Tibial artery (tissue), 4 donors: ENCODE results near the gene ADGRG3.

Experiments
- DNase-seq, 2 donors: peaks; one replicate each; pipeline ENCODE4 v3.0.0-alpha.2; 2019
- H3K27ac ChIP-seq, 2 donors: fragments of 200-600 bp; sonication (generic) in 1 of 2; 1 replicate in 1 of 2; 2 replicates in 1 of 2; pipeline ENCODE4 v1.5.1; 2018 to 2019; ENCODE audit warnings: mild to moderate bottlenecking in 1 of 2
- H3K27me3 ChIP-seq, 2 donors: fragments of 200-600 bp; sonication (generic) in 1 of 2; one replicate each; pipeline versions ENCODE4 v1.5.1 to v1.6.0; 2016 to 2019
- H3K36me3 ChIP-seq, 3 donors: fragments of 200-600 bp; sonication (generic) in 2 of 3; one replicate each; pipeline ENCODE4 v1.5.1; 2016 to 2019; ENCODE audit warnings: mild to moderate bottlenecking in 2 of 3
- H3K4me1 ChIP-seq, 4 donors: fragments of 200-600 bp; sonication (generic) in 2 of 4; 1 replicate in 3 of 4; 2 replicates in 1 of 4; pipeline ENCODE4 v1.5.1; 2016 to 2019
- H3K4me3 ChIP-seq, 2 donors: fragments of 200-600 bp; sonication (generic) in 1 of 2; 1 replicate in 1 of 2; 2 replicates in 1 of 2; pipeline ENCODE4 v1.5.1; 2018 to 2019; ENCODE audit warnings: mild to moderate bottlenecking in 2 of 2
- H3K9me3 ChIP-seq, 3 donors: fragments of 200-600 bp; sonication (generic) in 1 of 3; one replicate each; pipeline ENCODE4 v1.5.1; 2016 to 2019
- CTCF ChIP-seq, 2 experiments: fragments of 200-600 bp in 1 of 2; fragments of 450-650 bp in 1 of 2; IDR thresholded peaks; one replicate each; pipeline ENCODE4 v1.5.1; 2017 to 2019; ENCODE audit warnings: antibody characterized with exemption in 2 of 2, mild to moderate bottlenecking in 1 of 2, moderate library complexity in 1 of 2
- intact Hi-C: fragments of 100-400 bp; cut with DNase I; formaldehyde crosslinking; loops from one replicate; pipeline ENCODE4 v1.15.0; 2023; ENCODE audit warnings: low total_unique reads

Gene ADGRG3

GRCh38 chr16:57660715-57661463, 7.2 kb upstream of the ADGRG3 start:
- Histone ChIP-seq H3K27me3 (peaks cover 0 to 13% of the 10 kb centered on the region in 2 donors), H3K36me3 (peaks cover 0 to 73% (median 0%) of the 10 kb centered on the region in 3 donors)
- no peak for TF ChIP-seq CTCF (IDR thresholded peaks at IDR 0.05)

GRCh38 chr16:57661510-57661909, 6.6 kb upstream of the ADGRG3 start:
- H3K4me1 ChIP-seq: no peaks in the 10 kb centered on the region
- DNase-seq: no peak
- H3K27ac ChIP-seq: no peak overlapping the region
- intact Hi-C loops: no loop called here
- no peak overlapping the region for H3K4me3 ChIP-seq
- TF ChIP-seq CTCF (IDR thresholded peaks at IDR 0.05): no peak
- H3K9me3 ChIP-seq: no peaks in the 10 kb centered on the region
- peaks cover 0 to 12% of the 10 kb centered on the region in 2 donors for H3K27me3 ChIP-seq
- peaks cover 0 to 73% (median 0%) of the 10 kb centered on the region in 3 donors for H3K36me3 ChIP-seq

More at GRCh38 chr16:57660715-57661463, 7.2 kb upstream of the ADGRG3 start:
- no peak overlapping the region for H3K27ac ChIP-seq
- H3K9me3 ChIP-seq: no peaks in the 10 kb centered on the region
- intact Hi-C loops: no loop called here
- H3K4me3 ChIP-seq: no peak overlapping the region
- H3K4me1 ChIP-seq: no peaks in the 10 kb centered on the region
- DNase-seq: no peak

- Histone ChIP-seq H3K9me3 (no peaks in the 10 kb centered on the region), H3K27me3 (peaks cover 0 to 8% of the 10 kb centered on the region in 2 donors), H3K36me3 (peaks cover 0 to 70% (median 0%) of the 10 kb centered on the region in 3 donors), H3K4me1 (no peaks in the 10 kb centered on the region), H3K4me3 (no peak overlapping the region), H3K27ac (no peak overlapping the region)
- DNase-seq: no peak
- intact Hi-C loops: no loop called here
- TF ChIP-seq CTCF (IDR thresholded peaks at IDR 0.05): no peak
These were observed 5.9 kb upstream of the ADGRG3 start for GRCh38 chr16:57661936-57662906.

- DNase-seq: no peak
These were observed 4.7 kb upstream of the ADGRG3 start for GRCh38 chr16:57663436-57663835.

More at GRCh38 chr16:57663436-57663835, 4.7 kb upstream of the ADGRG3 start:
- H3K9me3 ChIP-seq: no peaks in the 10 kb centered on the region
- intact Hi-C loops: no loop called here
- no peaks in the 10 kb centered on the region for H3K4me1 ChIP-seq
- H3K27ac ChIP-seq: no peak overlapping the region
- peaks cover 0 to 13% of the 10 kb centered on the region in 2 donors for H3K27me3 ChIP-seq
- TF ChIP-seq CTCF (IDR thresholded peaks at IDR 0.05): no peak
- no peak overlapping the region for H3K4me3 ChIP-seq
- H3K36me3 ChIP-seq: peaks cover 0 to 63% (median 0%) of the 10 kb centered on the region in 3 donors
